GM12872 (cell line): Measurements from ENCODE around the gene PDSS1.

ENCODE experiments used
- TF ChIP-seq, protein P1 (sequence below): IDR thresholded peaks from 3 replicates; pipeline ENCODE4 v1.5.1; 2011; ENCODE audit warnings: low read depth, mild to moderate bottlenecking, low read length, moderate library complexity; ENCODE audit not compliant: insufficient read depth

Gene PDSS1

DNA sequence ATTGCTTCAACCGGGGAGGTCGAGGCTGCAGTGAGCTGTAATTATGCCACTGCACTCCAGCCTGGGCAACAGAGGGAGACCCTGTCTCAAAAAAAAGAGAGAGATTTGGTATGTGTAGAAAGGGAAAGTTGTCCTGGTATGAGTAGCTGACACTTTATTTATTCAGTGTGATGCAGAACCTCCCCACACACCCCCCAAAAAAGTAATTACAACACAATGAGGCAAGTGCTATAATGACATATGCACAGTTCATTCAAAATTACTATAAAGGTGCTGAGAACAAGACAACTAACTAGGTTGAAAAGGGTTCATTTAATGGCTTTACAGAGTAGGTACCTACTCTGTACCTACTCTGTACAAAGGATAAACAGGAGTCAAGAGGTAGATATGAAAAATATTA lies 80.2 kb downstream of the PDSS1 start:
- TF ChIP-seq, protein P1, sequence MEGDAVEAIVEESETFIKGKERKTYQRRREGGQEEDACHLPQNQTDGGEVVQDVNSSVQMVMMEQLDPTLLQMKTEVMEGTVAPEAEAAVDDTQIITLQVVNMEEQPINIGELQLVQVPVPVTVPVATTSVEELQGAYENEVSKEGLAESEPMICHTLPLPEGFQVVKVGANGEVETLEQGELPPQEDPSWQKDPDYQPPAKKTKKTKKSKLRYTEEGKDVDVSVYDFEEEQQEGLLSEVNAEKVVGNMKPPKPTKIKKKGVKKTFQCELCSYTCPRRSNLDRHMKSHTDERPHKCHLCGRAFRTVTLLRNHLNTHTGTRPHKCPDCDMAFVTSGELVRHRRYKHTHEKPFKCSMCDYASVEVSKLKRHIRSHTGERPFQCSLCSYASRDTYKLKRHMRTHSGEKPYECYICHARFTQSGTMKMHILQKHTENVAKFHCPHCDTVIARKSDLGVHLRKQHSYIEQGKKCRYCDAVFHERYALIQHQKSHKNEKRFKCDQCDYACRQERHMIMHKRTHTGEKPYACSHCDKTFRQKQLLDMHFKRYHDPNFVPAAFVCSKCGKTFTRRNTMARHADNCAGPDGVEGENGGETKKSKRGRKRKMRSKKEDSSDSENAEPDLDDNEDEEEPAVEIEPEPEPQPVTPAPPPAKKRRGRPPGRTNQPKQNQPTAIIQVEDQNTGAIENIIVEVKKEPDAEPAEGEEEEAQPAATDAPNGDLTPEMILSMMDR: no peak

DNA sequence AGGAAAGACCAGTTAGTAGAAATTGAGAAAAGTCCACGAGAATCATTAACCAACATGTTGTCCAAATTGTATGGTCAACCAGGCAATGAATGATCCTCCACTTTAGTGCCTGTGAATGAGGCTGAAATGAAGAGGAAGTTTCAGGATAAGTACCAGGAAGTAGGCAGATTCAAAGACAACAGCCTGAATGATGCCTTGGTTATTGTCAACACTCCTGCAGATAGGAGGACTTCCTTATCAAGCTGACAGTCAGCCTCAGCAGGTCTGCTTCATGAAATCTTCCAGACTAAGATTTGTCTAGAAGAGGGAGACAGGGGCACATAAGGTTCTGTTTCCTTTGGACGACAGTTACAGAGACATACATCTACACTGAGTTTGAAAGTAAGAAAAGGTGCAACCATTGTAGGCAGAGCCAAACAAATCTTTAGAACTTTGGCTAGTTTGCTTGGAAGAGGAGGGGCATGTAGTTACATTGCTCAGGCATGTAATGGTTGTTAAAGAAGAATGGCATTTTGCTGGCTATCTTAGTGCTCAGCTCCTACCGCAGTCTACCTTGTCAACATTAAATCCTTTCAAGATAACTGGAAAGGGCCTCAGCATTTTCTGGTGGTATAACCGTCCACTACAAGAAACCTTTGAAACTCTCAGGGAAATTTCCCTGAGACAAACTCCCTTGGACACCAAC lies 81.8 kb downstream of the PDSS1 start:
- TF ChIP-seq, protein P1: no peak

DNA sequence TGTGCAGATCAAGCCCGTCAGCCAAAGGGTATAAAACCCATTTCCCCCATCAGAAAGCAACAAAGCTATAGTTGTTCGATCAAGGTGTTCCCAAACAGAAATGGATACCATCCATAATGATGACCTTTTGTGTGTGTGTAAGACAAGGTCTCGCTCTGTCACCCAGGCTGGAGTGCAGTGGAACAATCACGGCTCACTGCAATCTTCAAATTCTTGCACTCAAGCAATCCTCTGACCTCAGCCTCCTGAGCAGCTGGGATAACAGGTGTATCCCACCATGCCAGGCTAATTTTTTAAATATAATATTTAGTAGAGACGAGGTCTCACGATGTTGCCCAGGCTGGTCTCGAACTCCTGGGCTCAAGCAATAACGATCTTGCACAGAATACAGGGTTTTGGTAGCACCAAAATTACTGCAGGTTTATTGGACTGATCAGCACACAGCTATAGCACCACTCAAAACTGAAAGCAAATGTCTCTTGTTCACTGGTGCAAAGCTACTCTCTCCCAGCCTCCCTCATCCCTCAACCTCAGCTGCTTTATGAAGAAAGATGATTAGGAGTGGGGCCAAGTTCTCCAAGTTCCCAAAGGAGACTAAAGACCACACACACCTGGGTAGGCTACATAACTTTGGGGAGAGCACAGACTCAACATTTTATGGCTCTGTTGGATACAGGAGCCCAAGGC lies 82.7 kb downstream of the PDSS1 start:
- TF ChIP-seq, protein P1: no peak

DNA sequence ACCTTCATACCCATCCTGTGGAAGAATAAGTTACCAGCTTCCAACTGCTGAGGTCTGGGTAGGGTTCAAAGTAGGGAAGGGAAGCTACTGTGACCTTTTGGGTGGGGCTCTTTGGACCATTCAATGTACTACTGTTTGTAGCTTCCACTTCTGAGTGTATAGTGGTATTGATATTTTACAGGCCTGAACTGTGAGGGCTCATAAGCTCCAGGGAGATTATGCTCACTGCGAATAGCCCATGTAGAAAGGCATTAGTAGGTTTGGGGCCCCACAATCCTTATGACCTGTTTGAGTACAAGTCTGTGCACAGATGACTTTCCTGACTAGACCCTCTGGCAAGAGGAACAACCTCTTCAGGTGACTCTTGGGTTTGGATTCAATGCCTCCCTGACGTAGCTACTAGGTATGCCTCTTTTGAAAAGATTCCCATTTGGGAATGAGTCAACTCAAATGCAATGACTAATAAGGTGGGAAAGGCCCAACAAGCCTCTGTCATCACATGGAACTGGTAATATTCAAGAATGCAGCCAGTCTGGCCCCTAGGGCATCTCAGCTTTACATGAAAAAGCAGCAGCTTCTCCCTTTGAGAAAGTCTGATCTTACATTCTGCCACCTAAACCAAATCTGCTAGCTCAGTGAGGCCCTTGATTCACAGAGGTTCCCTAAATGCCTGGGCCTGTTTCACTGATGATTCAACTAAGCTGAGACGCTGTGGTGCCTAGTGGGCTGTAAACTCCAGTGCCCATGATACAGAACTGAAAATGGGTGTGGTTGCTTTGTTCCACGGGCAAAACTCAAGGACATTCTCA lies 83.5 kb downstream of the PDSS1 start:
- TF ChIP-seq, protein P1: no peak

DNA sequence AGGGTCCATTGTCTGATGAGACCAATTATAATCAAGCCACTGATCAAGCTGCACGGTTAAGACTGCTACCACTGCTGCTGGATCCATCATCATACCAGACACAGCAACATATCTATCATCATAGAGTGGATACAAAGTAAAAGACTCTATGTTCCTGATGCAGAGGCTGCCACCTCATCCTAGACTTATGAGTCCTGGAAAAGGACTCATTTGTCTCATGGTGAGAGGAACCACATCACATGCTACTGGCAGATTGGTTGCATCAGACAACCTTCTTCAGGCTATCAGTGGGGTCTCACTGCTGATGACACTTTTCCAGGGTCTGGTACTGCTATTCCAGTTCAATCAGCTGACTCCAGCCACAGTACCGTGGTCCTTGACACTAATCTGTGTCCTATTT lies 84.3 kb downstream of the PDSS1 start:
- TF ChIP-seq, protein P1: no peak

DNA sequence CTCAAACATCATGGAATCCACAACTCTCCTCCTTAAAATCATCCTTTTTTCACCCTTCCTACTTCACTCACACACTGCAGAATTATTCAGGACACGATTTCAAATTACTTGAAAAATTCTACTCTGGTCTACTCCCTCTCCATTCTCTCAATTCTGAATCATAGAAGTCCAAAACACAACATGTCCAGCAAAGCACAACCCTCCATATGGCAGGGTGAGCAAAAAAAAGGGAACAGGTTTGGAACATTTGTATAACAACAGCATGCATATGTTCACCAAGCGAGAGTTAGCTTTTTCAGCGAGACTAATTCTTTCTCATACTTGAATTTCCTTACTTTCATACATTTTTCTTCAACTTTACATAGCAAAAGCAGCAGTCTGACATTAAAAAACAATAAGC lies 89.9 kb downstream of the PDSS1 start:
- TF ChIP-seq, protein P1: no peak
